CD4-positive, CD25-positive, alpha-beta regulatory T cell (primary cell): ENCODE results near the gene FDX2. TPM values are rescaled to one million over a fixed set of nuclear protein-coding genes. Genes with fewer than 3 reads are reported as not detected.

Source experiments
- ATAC-seq, 2 donors: fragments of 150-1000 bp; cut with Tn5 transposase; one replicate each; pipeline ENCODE4 v1.10.0; 2021; ENCODE audit warnings: low read depth in 2 of 2, moderate number of reproducible peaks in 2 of 2, moderate library complexity in 1 of 2
- DNase-seq, 3 donors: peaks; one replicate each; pipeline versions ENCODE4 v3.0.0 to v3.0.0-alpha.2; 2012 to 2022; ENCODE audit warnings: mixed read lengths in 1 of 3
- H3K27ac ChIP-seq: one replicate; pipeline ENCODE4 v1.7.0; 2013; ENCODE audit warnings: mild to moderate bottlenecking, low read length; ENCODE audit not compliant: insufficient read depth, poor library complexity, severe bottlenecking
- H3K27me3 ChIP-seq: one replicate; pipeline ENCODE4 v1.7.0; 2013; ENCODE audit warnings: low read length; ENCODE audit not compliant: control insufficient read depth, insufficient read depth
- H3K36me3 ChIP-seq: one replicate; pipeline ENCODE4 v1.7.0; 2013; ENCODE audit warnings: mild to moderate bottlenecking, low read length, moderate library complexity; ENCODE audit not compliant: control insufficient read depth, insufficient read depth
- H3K4me1 ChIP-seq: 2 replicates; pipeline ENCODE4 v1.7.0; 2013; ENCODE audit warnings: mild to moderate bottlenecking, low read length; ENCODE audit not compliant: insufficient read depth, control insufficient read depth, poor library complexity, severe bottlenecking
- H3K4me3 ChIP-seq: one replicate; pipeline ENCODE4 v1.7.0; 2013; ENCODE audit warnings: low read depth, mild to moderate bottlenecking, low read length, moderate library complexity
- H3K9me3 ChIP-seq, 2 experiments: 1 replicate in 1 of 2; 2 replicates in 1 of 2; pipeline ENCODE4 v1.7.0; 2013; ENCODE audit warnings: low read length in 2 of 2, mild to moderate bottlenecking in 1 of 2, moderate library complexity in 1 of 2; ENCODE audit not compliant: control insufficient read depth in 2 of 2
- H3K27ac Mint-ChIP-seq, 3 donors: one replicate each; pipeline ENCODE4 v1.8.0; 2020 to 2022; ENCODE audit warnings: mild to moderate bottlenecking in 3 of 3, mixed read lengths in 3 of 3, moderate library complexity in 2 of 3
- H3K27me3 Mint-ChIP-seq: one replicate; pipeline ENCODE4 v1.8.0; 2022; ENCODE audit warnings: mild to moderate bottlenecking, mixed read lengths
- H3K36me3 Mint-ChIP-seq: one replicate; pipeline ENCODE4 v1.8.0; 2020; ENCODE audit warnings: mixed read lengths
- H3K4me1 Mint-ChIP-seq, 4 donors: one replicate each; pipeline ENCODE4 v1.8.0; 2020 to 2022; ENCODE audit warnings: mixed read lengths in 4 of 4, mild to moderate bottlenecking in 1 of 4
- H3K4me3 Mint-ChIP-seq, 4 donors: one replicate each; pipeline ENCODE4 v1.8.0; 2020 to 2022; ENCODE audit warnings: mild to moderate bottlenecking in 4 of 4, mixed read lengths in 4 of 4, moderate library complexity in 3 of 4
- H3K9me3 Mint-ChIP-seq, 7 donors: one replicate each; pipeline ENCODE4 v1.8.0; 2020 to 2022; ENCODE audit warnings: mixed read lengths in 7 of 7, mild to moderate bottlenecking in 3 of 7, moderate library complexity in 2 of 7
- polyA plus RNA-seq, 4 donors: library from polyadenylated mRNA; unstranded; fragments of 300-500 nt; fragmentation: Illumina TruSeq; gene quantifications; one replicate each; pipeline ENCODE4 v1.2.3, GENCODE V29; 2021
- total RNA-seq: library from RNA; stranded (reverse); gene quantifications from one replicate; pipeline ENCODE4 v1.2.3, GENCODE V29; 2022

Gene FDX2
- total and polyA plus RNA-seq, 5 donors from 2014 or later: 3.5 to 16.5 (median 13.4) TPM

- Mint-ChIP-seq H3K27ac (peak overlapping the region in 1 of 3 donors; percentile 32), H3K36me3 (peaks cover 16% of the 10 kb centered on the region), H3K4me1 (peaks cover 0 to 78% (median 23%) of the 10 kb centered on the region in 4 donors), H3K27me3 (peaks cover 70% of the 10 kb centered on the region), H3K4me3 (peak overlapping the region; percentile 82 to 92 (median 86)), H3K9me3 (peaks cover 0 to 4% (median 0%) of the 10 kb centered on the region in 7 donors)
- H3K9me3 ChIP-seq: no peaks in the 10 kb centered on the region
- H3K36me3 ChIP-seq: peaks cover 13% of the 10 kb centered on the region
- peaks cover 80% of the 10 kb centered on the region for H3K4me1 ChIP-seq
- H3K27ac ChIP-seq: no peak overlapping the region
- peaks cover 8% of the 10 kb centered on the region for H3K27me3 ChIP-seq
- peak; percentile 58 to 64 for ATAC-seq
- DNase-seq: peak; percentile 35 to 83 (median 66)
- no peak overlapping the region for H3K4me3 ChIP-seq
Measured at GRCh38 chr19:10289167-10289835, 26.5 kb downstream of the FDX2 start.

- ATAC-seq (no peak), DNase-seq (peak in 1 of 3 donors; percentile 71)
- peaks cover 18% of the 10 kb centered on the region for H3K36me3 ChIP-seq
- H3K9me3 ChIP-seq: no peaks in the 10 kb centered on the region
- Mint-ChIP-seq H3K9me3 (peaks cover 0 to 4% (median 0%) of the 10 kb centered on the region in 7 donors), H3K4me3 (peak overlapping the region; percentile 82 to 92 (median 86)), H3K27me3 (peaks cover 68% of the 10 kb centered on the region), H3K27ac (peak overlapping the region in 1 of 3 donors; percentile 32), H3K4me1 (peaks cover 0 to 76% (median 23%) of the 10 kb centered on the region in 4 donors), H3K36me3 (peaks cover 16% of the 10 kb centered on the region)
- H3K4me3 ChIP-seq: no peak overlapping the region
- peaks cover 74% of the 10 kb centered on the region for H3K4me1 ChIP-seq
- peaks cover 8% of the 10 kb centered on the region for H3K27me3 ChIP-seq
- H3K27ac ChIP-seq: no peak overlapping the region
Measured at GRCh38 chr19:10288662-10289166, 27.1 kb downstream of the FDX2 start.

GRCh38 chr19:10286803-10287737 lies 28.7 kb downstream of the FDX2 start, which contains the start of gene ICAM4:
ICAM4 (plus strand) TSS chr19:10286955; CDS start chr19:10287013, 58 bp downstream.
- Histone ChIP-seq H3K27me3 (peaks cover 8% of the 10 kb centered on the region), H3K36me3 (peaks cover 24% of the 10 kb centered on the region), H3K27ac (no peak within 1 kb of the TSS), H3K4me3 (no peak within 1 kb of the TSS), H3K4me1 (peaks cover 58% of the 10 kb centered on the region), H3K9me3 (no peaks in the 10 kb centered on the region)
- DNase-seq (peak in 1 of 3 donors; percentile 73), ATAC-seq (no peak)
- H3K4me1 Mint-ChIP-seq: peaks cover 0 to 63% (median 22%) of the 10 kb centered on the region in 4 donors
- peak within 1 kb of the TSS; percentile 21 to 87 (median 72) for H3K4me3 Mint-ChIP-seq
- no peak within 1 kb of the TSS for H3K27ac Mint-ChIP-seq
- peaks cover 20% of the 10 kb centered on the region for H3K36me3 Mint-ChIP-seq
- H3K9me3 Mint-ChIP-seq: peaks cover 0 to 4% (median 0%) of the 10 kb centered on the region in 7 donors
- H3K27me3 Mint-ChIP-seq: peaks cover 52% of the 10 kb centered on the region

- no peak for ATAC-seq
- no peak overlapping the region for H3K27ac ChIP-seq
- DNase-seq: no peak
- Mint-ChIP-seq H3K4me1 (peaks cover 0 to 48% (median 17%) of the 10 kb centered on the region in 4 donors), H3K4me3 (peak overlapping the region in 1 of 4 donors; percentile 25), H3K9me3 (no peaks in the 10 kb centered on the region), H3K36me3 (peaks cover 20% of the 10 kb centered on the region), H3K27ac (peak overlapping the region in 1 of 3 donors; percentile 26), H3K27me3 (peaks cover 36% of the 10 kb centered on the region)
- H3K9me3 ChIP-seq: no peaks in the 10 kb centered on the region
- H3K36me3 ChIP-seq: peaks cover 29% of the 10 kb centered on the region
- H3K4me1 ChIP-seq: peaks cover 42% of the 10 kb centered on the region
- no peak overlapping the region for H3K4me3 ChIP-seq
- peaks cover 8% of the 10 kb centered on the region for H3K27me3 ChIP-seq
Measured at GRCh38 chr19:10285393-10285792, 30.4 kb downstream of the FDX2 start.

- ATAC-seq (no peak), DNase-seq (no peak)
- H3K4me1 Mint-ChIP-seq: peaks cover 1 to 45% (median 16%) of the 10 kb centered on the region in 4 donors
- H3K36me3 Mint-ChIP-seq: peaks cover 22% of the 10 kb centered on the region
- H3K4me3 Mint-ChIP-seq: no peak overlapping the region
- peak overlapping the region in 1 of 3 donors; percentile 26 for H3K27ac Mint-ChIP-seq
- peaks cover 37% of the 10 kb centered on the region for H3K4me1 ChIP-seq
- peaks cover 32% of the 10 kb centered on the region for H3K27me3 Mint-ChIP-seq
- no peaks in the 10 kb centered on the region for H3K9me3 Mint-ChIP-seq
- no peak overlapping the region for H3K27ac ChIP-seq
- no peak overlapping the region for H3K4me3 ChIP-seq
- no peaks in the 10 kb centered on the region for H3K9me3 ChIP-seq
- H3K36me3 ChIP-seq: peaks cover 29% of the 10 kb centered on the region
- H3K27me3 ChIP-seq: peaks cover 8% of the 10 kb centered on the region
Measured at GRCh38 chr19:10284960-10285278, 30.9 kb downstream of the FDX2 start.

GRCh38 chr19:10284065-10284959 lies 31.5 kb downstream of the FDX2 start:
- H3K36me3 ChIP-seq: peaks cover 32% of the 10 kb centered on the region
- peaks cover 31% of the 10 kb centered on the region for H3K4me1 ChIP-seq
- H3K4me3 ChIP-seq: no peak overlapping the region
- Mint-ChIP-seq H3K36me3 (peaks cover 24% of the 10 kb centered on the region), H3K27me3 (peaks cover 33% of the 10 kb centered on the region), H3K4me3 (no peak overlapping the region), H3K27ac (no peak overlapping the region), H3K4me1 (peaks cover 6 to 46% (median 17%) of the 10 kb centered on the region in 4 donors), H3K9me3 (no peaks in the 10 kb centered on the region)
- peaks cover 8% of the 10 kb centered on the region for H3K27me3 ChIP-seq
- DNase-seq (no peak), ATAC-seq (no peak)
- no peaks in the 10 kb centered on the region for H3K9me3 ChIP-seq
- no peak overlapping the region for H3K27ac ChIP-seq
